GM08714 (cell line): ENCODE measurements around the gene CSRP3.

ENCODE experiments used
- H3K4me3 ChIP-seq: fragments of 200-500 bp; sonication (Bioruptor generic); 2 replicates; pipeline ENCODE4 v1.5.1; 2014; ENCODE audit warnings: mild to moderate bottlenecking, low read length, inconsistent platforms
- ZNF274 ChIP-seq: IDR thresholded peaks from 2 replicates; pipeline ENCODE4 v1.6.1; 2012; ENCODE audit warnings: mild to moderate bottlenecking, low read depth, low read length

CSRP3 gene

DNA sequence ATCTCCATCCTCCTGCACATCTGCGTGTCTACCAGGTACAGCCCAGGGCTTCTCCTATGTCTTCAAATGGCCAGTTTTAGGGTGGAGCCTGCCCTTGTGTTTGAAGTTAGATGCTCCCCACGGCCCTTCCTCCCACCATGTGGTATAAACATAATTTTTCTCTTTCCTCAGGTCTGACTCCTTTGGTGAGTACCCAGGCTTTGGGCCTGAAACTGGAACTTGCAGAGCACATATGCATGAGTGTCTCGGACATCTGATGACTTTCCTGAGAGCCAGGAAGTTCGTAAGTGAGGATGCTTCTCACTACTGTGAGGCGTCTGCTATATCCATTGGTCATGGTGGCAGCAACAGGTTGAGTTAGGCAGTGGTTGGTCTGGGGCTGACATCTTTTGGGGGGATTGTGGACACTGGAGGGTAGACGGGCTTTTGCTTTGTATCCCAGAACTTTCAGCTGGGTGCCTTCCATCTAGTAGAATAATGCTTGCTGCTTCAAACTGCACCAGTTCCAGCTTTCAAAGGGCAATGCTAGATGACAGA, 16.2 kb downstream of the CSRP3 start:
- no peak for TF ChIP-seq ZNF274
- no peak overlapping the region for H3K4me3 ChIP-seq

DNA sequence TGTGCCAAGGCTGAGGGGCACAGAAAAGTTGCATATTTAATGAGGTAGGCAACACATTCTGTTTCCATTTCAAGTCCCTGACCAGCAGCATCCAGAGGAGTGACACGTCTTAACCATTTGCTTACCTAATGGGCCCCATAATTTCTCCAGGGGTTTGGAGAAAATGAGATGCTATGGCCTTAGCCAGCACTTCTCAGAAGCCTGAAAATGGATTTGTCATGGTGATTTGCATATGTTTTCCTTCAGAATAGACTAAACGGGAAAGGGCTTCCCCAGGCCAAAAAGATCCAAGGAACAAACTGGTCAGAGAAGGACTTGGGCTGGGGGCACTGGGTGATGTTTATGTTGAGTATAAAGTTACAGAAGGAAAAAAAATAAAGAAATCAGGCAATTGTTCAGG, 16.7 kb downstream of the CSRP3 start:
- TF ChIP-seq ZNF274, result no peak
- H3K4me3 ChIP-seq, result no peak overlapping the region

DNA sequence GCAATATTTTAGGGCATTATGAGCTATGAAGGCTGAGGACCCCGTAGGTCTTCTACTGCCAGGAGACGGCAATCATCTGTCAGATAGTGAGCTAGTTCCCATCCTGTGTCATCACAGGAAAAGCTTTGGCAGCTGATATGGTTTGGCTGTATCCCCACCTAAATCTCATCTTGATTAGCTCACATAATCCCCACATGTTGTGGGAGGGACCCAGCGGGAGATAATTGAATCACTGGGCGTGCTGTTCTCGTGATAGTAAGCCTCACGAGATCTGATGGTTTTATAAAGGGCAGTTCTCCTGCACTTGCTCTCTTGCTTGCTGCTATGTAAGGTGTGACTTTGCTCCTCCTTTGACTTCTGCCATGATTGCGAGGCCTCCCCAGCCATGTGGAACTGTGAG, 18.1 kb downstream of the CSRP3 start:
- H3K4me3 ChIP-seq, result no peak overlapping the region
- no peak for TF ChIP-seq ZNF274

DNA sequence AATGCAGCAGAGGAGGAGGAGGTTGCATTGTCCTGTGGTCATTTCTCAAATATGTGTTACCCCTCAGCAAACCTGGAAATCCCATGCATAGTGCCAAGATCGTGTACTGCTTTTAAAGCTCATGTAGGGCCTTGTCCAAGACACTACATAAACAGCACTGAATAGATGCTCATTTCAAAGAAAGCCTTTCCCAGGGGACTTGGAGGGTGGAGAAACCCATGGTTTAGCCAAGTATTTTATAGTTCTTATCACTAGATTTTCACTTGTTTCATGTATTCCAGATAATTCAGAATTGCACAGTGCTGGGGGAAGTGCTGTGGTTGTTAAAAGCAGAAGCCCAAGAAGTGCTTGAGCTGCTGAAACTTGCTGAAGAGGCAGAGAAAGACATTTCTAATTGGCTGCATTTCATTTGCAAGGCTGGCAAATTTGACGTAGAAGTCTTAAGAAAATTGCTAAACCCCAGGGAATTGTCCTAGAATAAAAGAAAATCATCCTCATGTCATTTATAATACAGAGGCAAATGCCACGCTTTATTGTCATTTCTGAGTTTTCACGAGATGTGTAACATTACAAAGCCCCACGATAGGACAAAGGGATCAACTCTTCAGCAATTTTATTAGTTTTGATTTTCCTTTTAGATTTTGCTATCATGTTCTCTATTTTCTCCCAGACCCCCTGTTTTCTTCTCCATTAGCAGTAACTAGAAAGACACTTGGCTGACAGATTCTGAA, 20.1 kb downstream of the CSRP3 start:
- TF ChIP-seq ZNF274, result no peak
- no peak overlapping the region for H3K4me3 ChIP-seq

DNA sequence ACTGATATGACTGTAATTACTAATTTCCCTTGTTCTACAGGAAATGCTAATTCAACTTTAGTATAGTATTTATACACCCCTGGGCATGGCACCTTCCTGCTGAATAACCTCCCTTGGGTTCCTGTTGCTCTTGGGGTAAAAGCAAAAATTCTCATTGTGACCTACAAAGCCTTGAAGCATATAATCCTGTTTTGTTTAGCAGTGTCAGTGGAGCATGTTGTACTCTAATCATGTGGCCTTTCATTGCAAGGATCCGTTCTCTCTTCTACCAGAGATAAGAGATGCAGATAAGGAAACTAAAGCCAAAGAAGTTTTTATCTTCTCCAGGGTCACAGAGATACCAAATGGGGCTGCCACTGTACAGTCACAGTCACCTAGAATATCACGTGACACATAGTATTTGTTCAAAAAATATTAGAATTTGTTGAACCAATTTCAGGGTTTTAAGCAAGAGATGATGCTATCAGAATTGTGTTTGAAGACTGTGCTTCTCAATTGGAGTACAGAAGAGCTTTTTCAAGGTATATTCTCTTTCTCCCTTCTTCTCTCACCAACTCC, 25.1 kb downstream of the CSRP3 start:
- TF ChIP-seq ZNF274, result no peak
- H3K4me3 ChIP-seq, result no peak overlapping the region

DNA sequence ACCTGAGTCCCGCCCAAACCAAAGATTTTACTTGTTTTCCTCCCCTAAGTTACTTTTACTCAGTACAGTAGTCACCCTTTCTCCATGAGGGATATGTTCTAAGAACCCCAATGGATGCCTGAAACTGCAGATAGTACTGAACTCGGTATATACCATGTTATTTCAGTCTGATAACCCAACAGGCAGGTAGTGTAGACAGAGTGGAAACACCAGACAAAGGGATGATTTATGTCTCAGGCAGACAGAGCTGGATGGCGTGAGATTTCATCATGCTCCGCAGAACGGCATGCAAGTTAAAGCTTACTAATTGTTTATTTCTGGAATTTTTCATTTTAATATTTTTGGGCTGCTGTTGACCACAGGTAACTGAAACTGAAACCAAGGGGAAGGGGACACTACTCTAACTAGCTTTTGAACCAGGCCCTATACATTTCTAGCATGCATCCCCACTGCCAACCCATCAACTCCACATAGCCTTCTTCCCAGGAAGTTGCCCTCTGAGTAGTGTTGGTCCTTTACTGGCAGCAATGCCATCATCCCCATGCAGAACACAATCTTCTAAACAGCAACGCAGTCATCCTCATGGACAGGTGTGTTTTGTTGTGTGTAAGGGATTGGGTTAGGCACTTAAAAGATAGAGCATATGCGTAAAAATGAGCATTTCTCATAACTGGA, 27.7 kb downstream of the CSRP3 start:
- TF ChIP-seq ZNF274, result no peak
- no peak overlapping the region for H3K4me3 ChIP-seq

DNA sequence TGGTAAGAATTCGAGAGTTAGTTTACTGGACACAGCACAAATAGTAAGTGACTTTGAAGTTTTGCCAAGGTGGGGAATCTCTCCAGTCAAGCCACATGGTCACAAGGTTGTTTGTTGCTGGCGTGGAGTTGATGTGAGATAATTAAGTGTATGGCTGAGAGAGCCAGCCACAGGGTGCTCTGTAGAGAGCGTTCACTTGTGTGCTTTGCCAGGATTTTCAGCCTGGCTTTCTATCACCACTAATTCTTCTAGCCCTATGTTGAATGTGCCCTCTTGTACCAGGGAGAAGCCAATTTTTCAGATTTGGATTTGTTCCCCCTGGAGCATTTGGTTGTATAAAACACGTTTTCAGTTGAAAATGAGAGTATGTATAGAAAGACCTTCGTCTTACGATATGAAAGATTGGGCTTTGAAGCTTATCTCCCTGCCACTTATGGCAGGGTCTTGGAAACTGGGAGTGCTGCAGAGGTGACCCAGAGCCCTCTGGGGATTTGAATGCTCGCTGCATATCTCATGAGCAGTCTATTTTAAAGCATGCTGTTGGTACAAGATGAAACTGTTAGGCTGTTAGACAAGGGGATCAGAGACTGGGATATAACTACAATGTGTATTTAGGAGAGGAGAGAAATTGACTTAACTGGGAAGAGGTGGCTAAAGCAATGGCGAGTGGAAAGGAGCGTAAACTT, 28.6 kb downstream of the CSRP3 start:
- no peak for TF ChIP-seq ZNF274
- H3K4me3 ChIP-seq, result no peak overlapping the region

DNA sequence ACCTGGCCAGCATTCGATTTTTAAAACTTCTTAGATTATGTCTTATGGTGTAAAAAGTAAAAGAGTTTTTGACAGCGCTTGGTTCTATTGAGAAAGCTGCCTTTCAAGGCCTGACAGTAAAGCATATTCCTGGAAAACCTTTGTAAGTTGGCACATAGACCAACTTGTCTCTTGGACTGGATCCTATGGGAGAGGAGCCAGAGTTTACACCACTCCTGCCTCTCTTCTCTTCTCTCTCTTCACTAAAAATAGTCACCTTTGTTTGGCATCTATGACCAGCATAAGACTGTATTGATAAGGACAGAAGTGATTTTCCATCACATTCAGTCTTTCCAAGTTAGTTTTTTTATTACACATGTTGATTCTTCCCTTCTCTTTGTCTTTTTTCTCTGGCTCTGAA, 33.7 kb downstream of the CSRP3 start:
- TF ChIP-seq ZNF274, result no peak
- no peak overlapping the region for H3K4me3 ChIP-seq

DNA sequence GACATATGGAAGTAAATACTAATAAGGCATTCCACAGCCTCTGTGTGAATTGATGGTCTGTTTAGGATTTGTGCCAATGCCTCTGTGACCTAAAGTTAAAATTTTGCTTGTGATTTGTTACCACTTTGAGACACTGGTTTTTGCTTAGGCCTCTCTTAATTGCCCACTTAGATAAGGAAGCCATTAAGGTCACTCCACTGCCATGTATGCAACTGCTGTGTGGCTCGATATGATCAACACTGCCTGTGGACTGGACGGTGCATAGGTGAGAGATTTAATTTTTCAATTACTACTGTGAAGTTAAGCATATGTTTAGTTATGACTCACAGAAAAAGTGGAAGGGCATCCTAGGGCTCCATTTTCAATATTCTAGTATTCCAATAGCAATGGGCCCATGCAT, 36.9 kb downstream of the CSRP3 start:
- no peak for TF ChIP-seq ZNF274
- no peak overlapping the region for H3K4me3 ChIP-seq

DNA sequence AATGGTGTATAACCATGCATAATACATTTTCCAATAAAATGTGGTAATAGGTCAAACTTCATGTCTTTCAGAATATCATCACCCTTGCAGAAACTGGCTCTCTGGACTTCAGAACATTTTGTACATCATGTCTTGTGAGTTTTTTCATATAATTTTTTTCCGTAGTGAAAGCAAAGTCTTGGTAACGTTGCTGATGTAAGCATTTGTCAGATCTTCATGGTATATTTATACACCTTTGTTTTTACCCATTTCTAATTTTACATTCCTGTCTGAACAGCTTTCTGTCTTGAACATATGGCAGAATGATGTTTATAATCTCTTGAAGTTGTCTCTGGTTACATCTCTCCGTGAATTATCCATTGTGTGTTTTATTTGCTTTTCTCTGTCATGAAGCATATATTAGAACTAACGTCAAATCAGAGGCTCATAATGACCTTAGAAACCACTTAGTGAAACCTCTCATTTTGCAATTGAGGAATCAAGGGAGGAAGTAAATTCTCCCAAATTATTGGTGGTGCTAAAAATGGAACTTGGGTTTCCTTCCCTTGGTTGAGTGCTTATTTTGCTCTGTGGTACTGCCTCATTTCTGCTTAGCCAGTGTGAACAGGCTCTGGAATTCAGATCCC, 37.4 kb downstream of the CSRP3 start:
- H3K4me3 ChIP-seq, result no peak overlapping the region
- TF ChIP-seq ZNF274, result no peak

DNA sequence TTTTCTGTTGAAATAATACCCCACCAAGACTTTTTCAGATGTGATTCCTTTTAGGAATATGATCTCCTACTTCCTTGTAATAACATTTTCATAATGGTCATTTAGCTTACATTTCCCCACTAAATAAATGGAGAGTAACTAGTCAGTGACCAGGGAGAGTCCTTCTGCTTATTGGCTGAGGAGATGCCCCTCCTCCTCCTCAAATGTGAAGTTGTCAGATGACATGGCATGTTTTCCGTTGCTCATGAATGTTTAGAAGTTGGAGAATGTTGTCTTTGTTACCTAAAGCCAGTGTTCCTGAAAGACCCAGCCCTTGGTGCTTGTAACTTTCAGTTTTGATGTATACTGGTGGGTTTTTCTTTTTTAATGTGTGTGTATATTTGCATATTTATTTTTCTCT, 38.2 kb downstream of the CSRP3 start:
- H3K4me3 ChIP-seq, result no peak overlapping the region
- TF ChIP-seq ZNF274, result no peak

DNA sequence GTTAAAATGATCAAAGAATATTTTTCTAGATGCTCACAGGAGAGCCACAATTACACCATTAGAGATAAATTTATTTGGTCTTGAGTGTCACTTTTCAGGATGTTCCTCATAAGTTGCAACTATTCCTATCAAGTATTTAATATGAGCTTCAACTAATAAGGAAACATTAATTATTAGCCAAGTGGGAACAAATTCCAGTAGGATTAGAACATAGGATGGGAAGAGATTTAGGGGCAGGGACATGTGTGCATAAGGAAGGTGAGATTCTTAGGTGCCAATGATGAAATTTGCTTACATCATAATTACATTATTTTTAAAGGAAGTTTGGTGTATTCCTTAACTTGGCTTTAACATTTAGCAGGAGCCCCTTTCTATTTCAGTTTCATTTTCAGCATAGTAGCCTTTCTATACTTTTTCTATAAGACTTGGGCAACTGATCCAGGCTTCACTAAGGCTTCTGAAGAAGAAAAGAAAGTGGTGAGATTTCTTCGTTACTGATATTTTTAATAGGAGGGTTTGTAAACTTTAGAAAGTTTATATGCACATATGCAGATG, 38.8 kb downstream of the CSRP3 start:
- TF ChIP-seq ZNF274, result no peak
- H3K4me3 ChIP-seq, result no peak overlapping the region

DNA sequence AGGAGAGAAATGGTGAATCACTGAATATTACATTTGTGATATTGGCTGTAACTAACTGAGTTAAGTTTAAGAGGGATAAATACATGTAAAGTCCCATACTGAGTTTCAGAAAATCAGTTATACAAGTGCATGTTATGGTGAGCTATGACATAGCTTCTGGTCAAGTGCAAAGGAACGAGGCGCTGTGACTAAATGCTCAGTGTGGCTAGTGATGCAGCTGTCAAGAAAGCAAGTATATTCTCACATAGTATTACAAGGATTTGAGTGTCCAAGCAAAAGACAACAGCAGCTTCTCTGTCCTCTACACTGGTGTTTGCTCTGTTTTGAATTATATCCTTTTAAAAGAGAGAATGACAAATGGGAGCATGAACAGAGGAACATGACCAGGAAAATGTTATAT, 40.1 kb downstream of the CSRP3 start:
- no peak for TF ChIP-seq ZNF274
- no peak overlapping the region for H3K4me3 ChIP-seq

DNA sequence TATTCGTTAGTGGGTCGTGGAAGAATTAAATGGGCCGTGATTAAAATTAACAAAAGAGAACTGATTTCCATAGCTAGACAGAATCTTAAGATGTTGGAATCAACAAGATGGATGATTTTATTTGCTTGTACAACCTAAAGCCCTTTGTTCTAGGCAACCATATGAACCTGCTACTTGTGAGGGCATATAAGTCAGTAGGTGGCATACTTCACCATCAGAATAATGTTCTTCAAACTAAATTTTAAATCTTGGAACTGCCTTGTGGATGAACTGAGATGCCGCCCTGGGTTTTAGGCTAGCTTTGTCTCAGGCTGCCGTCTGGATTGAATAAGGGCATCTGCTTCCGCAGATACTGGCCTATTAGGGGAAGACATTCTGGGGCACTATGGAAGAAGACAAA, 40.9 kb downstream of the CSRP3 start:
- no peak overlapping the region for H3K4me3 ChIP-seq
- no peak for TF ChIP-seq ZNF274
